H1 (cell line): ENCODE data around the gene MAPK13. TPM values are rescaled to one million over a fixed set of nuclear protein-coding genes. Genes with fewer than 3 reads are reported as not detected.

ENCODE experiments used
- BCL11A ChIP-seq, 2 experiments: IDR thresholded peaks; one replicate each; pipeline ENCODE4 v1.6.1; 2011; ENCODE audit warnings: low read depth in 2 of 2, low read length in 2 of 2, mild to moderate bottlenecking in 2 of 2
- CHD1 ChIP-seq: IDR thresholded peaks from 2 replicates; pipeline ENCODE4 v1.6.1; 2012; ENCODE audit warnings: low read depth, low read length, improper control_type of control experiment
- CHD2 ChIP-seq: IDR thresholded peaks from 2 replicates; pipeline ENCODE4 v1.6.1; 2012; ENCODE audit warnings: low read length, improper control_type of control experiment
- NANOG ChIP-seq: IDR thresholded peaks from 2 replicates; pipeline ENCODE4 v1.6.1; 2011; ENCODE audit warnings: low read length, low read depth, mild to moderate bottlenecking, inconsistent platforms; ENCODE audit not compliant: insufficient read depth, poor library complexity, severe bottlenecking
- POLR2AphosphoS5 ChIP-seq: IDR thresholded peaks from 2 replicates; pipeline ENCODE4 v1.6.1; 2011; ENCODE audit warnings: low read depth, low read length
- RFX5 ChIP-seq: IDR thresholded peaks from 2 replicates; pipeline ENCODE4 v1.6.1; 2011; ENCODE audit warnings: low read depth, low read length, improper control_type of control experiment, borderline replicate concordance
- SRF ChIP-seq: IDR thresholded peaks from 2 replicates; pipeline ENCODE4 v1.6.1; 2011; ENCODE audit warnings: mild to moderate bottlenecking, low read depth, low read length, moderate library complexity
- YY1 ChIP-seq: IDR thresholded peaks from 2 replicates; pipeline ENCODE4 v1.6.1; 2011; ENCODE audit warnings: low read depth, mild to moderate bottlenecking, low read length
- polyA plus RNA-seq, 7 experiments: library from polyadenylated mRNA; depleted of rRNA in 3 of 7; stranded (reverse) in 5 of 7; unstranded in 2 of 7; fragments of >200 nt in 5 of 7; fragments of 200-250 nt in 2 of 7; gene quantifications; 1 replicate in 5 of 7; 2 replicates in 1 of 7; 4 replicates in 1 of 7; pipeline versions ENCODE4 v1.2.1 to v1.2.3, GENCODE V29; 2011 to 2013; ENCODE audit warnings: missing spikeins in 2 of 7, mixed read lengths in 2 of 7
- total RNA-seq: library from RNA; stranded (reverse); fragmentation: NEBNext Ultra II Directional; extraction: Animal tissue kit (Norgen Biotek cat#: 25700); gene quantifications from 2 replicates; pipeline ENCODE4 v1.2.1, GENCODE V29; 2021
- TF ChIP-seq, protein P1 (sequence below): fragments of 300-600 bp; sonication (generic); IDR thresholded peaks from 2 replicates; pipeline ENCODE4 v1.7.1; 2012; ENCODE audit warnings: low read length, moderate library complexity, mild to moderate bottlenecking, inconsistent platforms; ENCODE audit not compliant: insufficient replicate concordance

MAPK13 gene
- total and polyA plus RNA-seq, 2 of the 8 experiments (the other 6 are each of a cell fraction or from before 2014, with no cell fraction given) = 10.1 to 14.1 TPM

DNA sequence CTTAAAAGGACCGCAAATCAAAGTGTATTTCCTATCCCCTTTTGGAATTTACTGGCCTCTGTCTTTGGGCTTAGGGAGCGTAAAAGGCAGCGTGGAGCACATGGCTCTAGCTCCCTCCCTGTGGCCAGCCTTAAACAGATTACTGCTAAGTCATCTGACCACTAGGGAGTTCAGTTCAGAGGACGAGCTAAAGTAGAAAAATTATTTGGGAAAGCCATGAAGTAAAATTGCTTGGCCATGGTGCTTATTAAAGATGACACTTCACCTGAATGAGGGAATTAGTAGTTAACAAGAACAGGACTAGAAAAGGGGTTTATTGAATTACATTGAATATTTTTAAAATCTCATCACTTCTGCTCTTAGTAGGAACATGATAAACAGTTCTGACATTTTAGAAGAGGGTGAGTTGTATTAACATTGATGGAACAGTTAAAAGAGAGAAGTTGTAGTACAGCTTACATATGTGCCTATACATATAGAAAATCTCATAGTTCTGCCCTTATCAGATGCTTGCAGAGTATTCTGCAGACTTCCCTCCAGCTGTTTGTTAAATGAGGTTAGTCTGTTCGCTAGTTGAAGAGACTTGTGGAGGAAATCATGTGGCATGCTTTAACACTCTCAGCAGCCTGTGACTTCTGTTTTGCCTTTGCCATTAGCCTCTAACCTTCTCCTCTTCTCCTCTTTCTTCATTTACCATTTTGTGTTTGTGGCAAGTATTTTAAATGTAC, 31.2 kb upstream of the MAPK13 start (continued):
- no peak for TF ChIP-seq RFX5
- TF ChIP-seq CHD2 = no peak
- TF ChIP-seq, protein P1, sequence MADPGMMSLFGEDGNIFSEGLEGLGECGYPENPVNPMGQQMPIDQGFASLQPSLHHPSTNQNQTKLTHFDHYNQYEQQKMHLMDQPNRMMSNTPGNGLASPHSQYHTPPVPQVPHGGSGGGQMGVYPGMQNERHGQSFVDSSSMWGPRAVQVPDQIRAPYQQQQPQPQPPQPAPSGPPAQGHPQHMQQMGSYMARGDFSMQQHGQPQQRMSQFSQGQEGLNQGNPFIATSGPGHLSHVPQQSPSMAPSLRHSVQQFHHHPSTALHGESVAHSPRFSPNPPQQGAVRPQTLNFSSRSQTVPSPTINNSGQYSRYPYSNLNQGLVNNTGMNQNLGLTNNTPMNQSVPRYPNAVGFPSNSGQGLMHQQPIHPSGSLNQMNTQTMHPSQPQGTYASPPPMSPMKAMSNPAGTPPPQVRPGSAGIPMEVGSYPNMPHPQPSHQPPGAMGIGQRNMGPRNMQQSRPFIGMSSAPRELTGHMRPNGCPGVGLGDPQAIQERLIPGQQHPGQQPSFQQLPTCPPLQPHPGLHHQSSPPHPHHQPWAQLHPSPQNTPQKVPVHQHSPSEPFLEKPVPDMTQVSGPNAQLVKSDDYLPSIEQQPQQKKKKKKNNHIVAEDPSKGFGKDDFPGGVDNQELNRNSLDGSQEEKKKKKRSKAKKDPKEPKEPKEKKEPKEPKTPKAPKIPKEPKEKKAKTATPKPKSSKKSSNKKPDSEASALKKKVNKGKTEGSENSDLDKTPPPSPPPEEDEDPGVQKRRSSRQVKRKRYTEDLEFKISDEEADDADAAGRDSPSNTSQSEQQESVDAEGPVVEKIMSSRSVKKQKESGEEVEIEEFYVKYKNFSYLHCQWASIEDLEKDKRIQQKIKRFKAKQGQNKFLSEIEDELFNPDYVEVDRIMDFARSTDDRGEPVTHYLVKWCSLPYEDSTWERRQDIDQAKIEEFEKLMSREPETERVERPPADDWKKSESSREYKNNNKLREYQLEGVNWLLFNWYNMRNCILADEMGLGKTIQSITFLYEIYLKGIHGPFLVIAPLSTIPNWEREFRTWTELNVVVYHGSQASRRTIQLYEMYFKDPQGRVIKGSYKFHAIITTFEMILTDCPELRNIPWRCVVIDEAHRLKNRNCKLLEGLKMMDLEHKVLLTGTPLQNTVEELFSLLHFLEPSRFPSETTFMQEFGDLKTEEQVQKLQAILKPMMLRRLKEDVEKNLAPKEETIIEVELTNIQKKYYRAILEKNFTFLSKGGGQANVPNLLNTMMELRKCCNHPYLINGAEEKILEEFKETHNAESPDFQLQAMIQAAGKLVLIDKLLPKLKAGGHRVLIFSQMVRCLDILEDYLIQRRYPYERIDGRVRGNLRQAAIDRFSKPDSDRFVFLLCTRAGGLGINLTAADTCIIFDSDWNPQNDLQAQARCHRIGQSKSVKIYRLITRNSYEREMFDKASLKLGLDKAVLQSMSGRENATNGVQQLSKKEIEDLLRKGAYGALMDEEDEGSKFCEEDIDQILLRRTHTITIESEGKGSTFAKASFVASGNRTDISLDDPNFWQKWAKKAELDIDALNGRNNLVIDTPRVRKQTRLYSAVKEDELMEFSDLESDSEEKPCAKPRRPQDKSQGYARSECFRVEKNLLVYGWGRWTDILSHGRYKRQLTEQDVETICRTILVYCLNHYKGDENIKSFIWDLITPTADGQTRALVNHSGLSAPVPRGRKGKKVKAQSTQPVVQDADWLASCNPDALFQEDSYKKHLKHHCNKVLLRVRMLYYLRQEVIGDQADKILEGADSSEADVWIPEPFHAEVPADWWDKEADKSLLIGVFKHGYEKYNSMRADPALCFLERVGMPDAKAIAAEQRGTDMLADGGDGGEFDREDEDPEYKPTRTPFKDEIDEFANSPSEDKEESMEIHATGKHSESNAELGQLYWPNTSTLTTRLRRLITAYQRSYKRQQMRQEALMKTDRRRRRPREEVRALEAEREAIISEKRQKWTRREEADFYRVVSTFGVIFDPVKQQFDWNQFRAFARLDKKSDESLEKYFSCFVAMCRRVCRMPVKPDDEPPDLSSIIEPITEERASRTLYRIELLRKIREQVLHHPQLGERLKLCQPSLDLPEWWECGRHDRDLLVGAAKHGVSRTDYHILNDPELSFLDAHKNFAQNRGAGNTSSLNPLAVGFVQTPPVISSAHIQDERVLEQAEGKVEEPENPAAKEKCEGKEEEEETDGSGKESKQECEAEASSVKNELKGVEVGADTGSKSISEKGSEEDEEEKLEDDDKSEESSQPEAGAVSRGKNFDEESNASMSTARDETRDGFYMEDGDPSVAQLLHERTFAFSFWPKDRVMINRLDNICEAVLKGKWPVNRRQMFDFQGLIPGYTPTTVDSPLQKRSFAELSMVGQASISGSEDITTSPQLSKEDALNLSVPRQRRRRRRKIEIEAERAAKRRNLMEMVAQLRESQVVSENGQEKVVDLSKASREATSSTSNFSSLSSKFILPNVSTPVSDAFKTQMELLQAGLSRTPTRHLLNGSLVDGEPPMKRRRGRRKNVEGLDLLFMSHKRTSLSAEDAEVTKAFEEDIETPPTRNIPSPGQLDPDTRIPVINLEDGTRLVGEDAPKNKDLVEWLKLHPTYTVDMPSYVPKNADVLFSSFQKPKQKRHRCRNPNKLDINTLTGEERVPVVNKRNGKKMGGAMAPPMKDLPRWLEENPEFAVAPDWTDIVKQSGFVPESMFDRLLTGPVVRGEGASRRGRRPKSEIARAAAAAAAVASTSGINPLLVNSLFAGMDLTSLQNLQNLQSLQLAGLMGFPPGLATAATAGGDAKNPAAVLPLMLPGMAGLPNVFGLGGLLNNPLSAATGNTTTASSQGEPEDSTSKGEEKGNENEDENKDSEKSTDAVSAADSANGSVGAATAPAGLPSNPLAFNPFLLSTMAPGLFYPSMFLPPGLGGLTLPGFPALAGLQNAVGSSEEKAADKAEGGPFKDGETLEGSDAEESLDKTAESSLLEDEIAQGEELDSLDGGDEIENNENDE = no peak
- no peak for TF ChIP-seq SRF
- TF ChIP-seq BCL11A (IDR thresholded peaks at IDR 0.05; ENCODE audit: low read depth in 2 of 2, low read length in 2 of 2) = no peak
- no peak for TF ChIP-seq POLR2AphosphoS5
- TF ChIP-seq YY1 = no peak
- no peak for TF ChIP-seq CHD1
- TF ChIP-seq NANOG = no peak
